Measurements from ENCODE around the gene ADAMTS17. TPM values are rescaled to one million over a fixed set of nuclear protein-coding genes. Genes with fewer than 3 reads are reported as not detected.
A peak's percentile ranks its signal among the peaks of the same experiment; 100 is the strongest.

ADAMTS17 gene
- total RNA-seq, 2 experiments from 2014 or later: 4.1 to 5.0 TPM

DNA sequence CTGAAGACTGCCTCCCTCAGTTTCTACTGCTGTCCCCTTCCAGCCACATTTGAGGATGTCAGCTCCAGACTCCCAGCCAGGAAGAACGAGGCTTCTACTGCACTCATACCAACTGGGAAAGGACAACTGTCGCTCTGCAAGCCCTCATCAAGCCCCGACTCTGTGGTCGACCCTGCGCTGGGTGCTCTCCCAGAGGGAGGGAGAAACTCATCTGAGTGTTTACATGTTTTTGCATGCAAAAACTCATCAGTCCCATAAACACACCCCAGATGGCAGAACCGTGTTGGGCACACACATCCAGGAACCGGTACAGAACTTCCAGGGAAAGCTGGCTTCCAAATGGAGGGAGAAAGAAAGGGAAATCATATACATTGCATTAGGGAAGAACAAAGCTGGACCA lies 43.5 kb downstream of the ADAMTS17 start:
- POLR2A ChIA-PET: no interaction called here
- H3K4me3 Mint-ChIP-seq: no peak overlapping the region
- H3K36me3 Mint-ChIP-seq (ENCODE audit: low read depth): no peaks in the 10 kb centered on the region
- no peaks in the 10 kb centered on the region for H3K4me1 Mint-ChIP-seq
- no peaks in the 10 kb centered on the region for H3K27me3 Mint-ChIP-seq
- CTCF ChIA-PET: interaction anchor here (1.2 kb wide), 1 partner anchor 52 kb away, joined by 3 read pairs; no protein-coding TSS in a partner anchor
- peaks cover 15% of the 10 kb centered on the region for H3K9me3 Mint-ChIP-seq
- peak overlapping the region; percentile 46 for H3K27ac Mint-ChIP-seq
- no peak for DNase-seq

DNA sequence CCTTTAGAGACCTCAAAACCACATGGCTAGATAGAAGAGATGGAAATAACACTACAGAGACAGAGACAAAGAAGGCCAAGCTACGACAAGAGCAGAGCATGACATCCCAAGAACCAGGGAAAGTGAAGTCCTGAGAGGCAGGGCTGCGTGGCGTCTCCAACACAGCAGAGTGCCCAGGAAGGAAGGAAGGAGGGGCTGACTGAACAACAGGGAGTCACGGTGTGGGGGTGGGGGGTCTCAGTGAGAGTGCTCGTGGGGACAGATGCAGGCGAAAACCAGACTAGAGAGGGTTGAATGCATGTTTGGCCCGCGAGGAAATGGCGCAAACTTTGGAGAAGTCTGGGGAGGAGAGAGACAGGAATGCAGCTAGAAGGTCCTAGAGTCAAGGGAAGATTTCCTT lies 44.0 kb downstream of the ADAMTS17 start:
- H3K4me3 Mint-ChIP-seq: no peak overlapping the region
- H3K36me3 Mint-ChIP-seq (ENCODE audit: low read depth): no peaks in the 10 kb centered on the region
- POLR2A ChIA-PET: no interaction called here
- no peak overlapping the region for H3K27ac Mint-ChIP-seq
- H3K9me3 Mint-ChIP-seq: peaks cover 15% of the 10 kb centered on the region
- H3K4me1 Mint-ChIP-seq: no peaks in the 10 kb centered on the region
- DNase-seq: no peak
- no peaks in the 10 kb centered on the region for H3K27me3 Mint-ChIP-seq
- CTCF ChIA-PET: interaction anchor here (1.2 kb wide), 1 partner anchor 52 kb away, joined by 3 read pairs; no protein-coding TSS in a partner anchor

DNA sequence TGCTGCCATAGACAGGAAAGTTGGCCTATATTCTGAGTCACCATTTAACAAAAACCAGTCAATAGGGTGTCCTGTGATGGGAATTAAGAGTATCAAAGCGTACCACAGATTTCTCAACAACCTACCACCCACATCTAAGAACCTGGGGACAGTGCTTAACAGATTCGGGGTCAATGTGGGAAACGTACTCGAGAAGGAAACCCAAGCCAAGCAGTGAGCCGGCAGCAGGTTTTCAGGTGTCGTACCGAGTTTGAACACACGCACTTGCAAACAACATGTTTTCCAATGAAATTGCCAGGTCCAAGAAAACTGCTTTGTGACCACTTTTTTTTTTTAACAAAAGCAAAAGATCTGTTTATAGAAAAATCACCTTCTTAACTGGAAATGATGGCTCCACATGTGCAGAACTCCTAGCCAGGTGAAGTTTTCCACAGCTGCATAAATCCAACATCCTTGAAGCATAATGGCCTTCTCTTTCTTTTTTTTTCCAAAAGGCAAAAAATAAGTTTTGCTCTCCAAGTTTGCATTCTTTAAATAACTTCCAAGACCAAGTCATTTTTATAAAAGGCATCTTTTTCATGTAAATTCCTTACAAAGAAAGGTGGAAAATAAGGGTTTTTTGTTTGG lies 45.7 kb downstream of the ADAMTS17 start:
- H3K36me3 Mint-ChIP-seq (ENCODE audit: low read depth): no peaks in the 10 kb centered on the region
- no peak overlapping the region for H3K27ac Mint-ChIP-seq
- DNase-seq: no peak
- no peaks in the 10 kb centered on the region for H3K27me3 Mint-ChIP-seq
- no peak overlapping the region for H3K4me3 Mint-ChIP-seq
- ChIA-PET POLR2A (no interaction called here), CTCF (no interaction called here)
- H3K4me1 Mint-ChIP-seq: peaks cover under 1% of the 10 kb centered on the region
- peaks cover 26% of the 10 kb centered on the region for H3K9me3 Mint-ChIP-seq

DNA sequence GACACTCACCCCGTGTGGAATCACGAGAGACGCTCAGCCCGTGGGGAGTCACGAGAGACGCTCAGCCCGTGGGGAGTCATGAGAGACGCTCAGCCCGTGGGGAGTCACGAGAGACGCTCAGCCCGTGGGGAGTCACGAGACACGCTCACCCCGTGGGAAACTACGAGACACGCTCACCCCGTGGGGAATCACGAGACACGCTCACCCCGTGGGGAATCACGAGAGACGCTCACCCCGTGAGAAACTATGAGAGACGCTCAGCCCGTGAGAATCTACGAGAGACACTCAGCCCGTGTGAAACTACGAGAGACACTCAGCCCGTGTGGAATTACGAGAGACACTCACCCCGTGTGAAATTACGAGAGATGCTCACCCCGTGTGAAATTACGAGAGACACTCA lies 49.8 kb downstream of the ADAMTS17 start:
- no peak for DNase-seq
- H3K4me1 Mint-ChIP-seq: peaks cover 3% of the 10 kb centered on the region
- no peaks in the 10 kb centered on the region for H3K27me3 Mint-ChIP-seq
- ChIA-PET POLR2A (no interaction called here), CTCF (no interaction called here)
- no peak overlapping the region for H3K4me3 Mint-ChIP-seq
- H3K9me3 Mint-ChIP-seq: peaks cover 27% of the 10 kb centered on the region
- H3K36me3 Mint-ChIP-seq (ENCODE audit: low read depth): no peaks in the 10 kb centered on the region
- no peak overlapping the region for H3K27ac Mint-ChIP-seq

DNA sequence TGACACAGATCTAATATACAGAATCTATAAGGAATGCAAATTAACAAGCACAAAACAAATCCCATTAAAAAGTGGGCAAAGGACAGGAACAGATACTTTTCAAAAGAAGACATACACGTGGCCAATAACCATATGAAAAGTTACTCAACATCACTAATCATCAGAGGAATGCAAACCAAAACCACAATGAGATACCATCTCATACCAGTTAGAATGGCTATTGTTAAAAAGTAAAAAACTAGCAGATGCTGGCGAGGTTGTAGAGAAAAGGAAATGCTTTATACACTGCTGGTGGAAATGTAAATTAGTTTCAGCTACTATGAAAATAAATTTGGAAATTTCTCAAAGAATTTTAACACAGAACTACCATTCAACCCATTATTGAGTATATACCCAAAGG lies 50.7 kb downstream of the ADAMTS17 start:
- peaks cover 27% of the 10 kb centered on the region for H3K9me3 Mint-ChIP-seq
- no peak overlapping the region for H3K27ac Mint-ChIP-seq
- H3K4me3 Mint-ChIP-seq: no peak overlapping the region
- no peak for DNase-seq
- no peaks in the 10 kb centered on the region for H3K36me3 Mint-ChIP-seq (ENCODE audit: low read depth)
- CTCF ChIA-PET: no interaction called here
- peaks cover 3% of the 10 kb centered on the region for H3K4me1 Mint-ChIP-seq
- POLR2A ChIA-PET: no interaction called here
- H3K27me3 Mint-ChIP-seq: no peaks in the 10 kb centered on the region

DNA sequence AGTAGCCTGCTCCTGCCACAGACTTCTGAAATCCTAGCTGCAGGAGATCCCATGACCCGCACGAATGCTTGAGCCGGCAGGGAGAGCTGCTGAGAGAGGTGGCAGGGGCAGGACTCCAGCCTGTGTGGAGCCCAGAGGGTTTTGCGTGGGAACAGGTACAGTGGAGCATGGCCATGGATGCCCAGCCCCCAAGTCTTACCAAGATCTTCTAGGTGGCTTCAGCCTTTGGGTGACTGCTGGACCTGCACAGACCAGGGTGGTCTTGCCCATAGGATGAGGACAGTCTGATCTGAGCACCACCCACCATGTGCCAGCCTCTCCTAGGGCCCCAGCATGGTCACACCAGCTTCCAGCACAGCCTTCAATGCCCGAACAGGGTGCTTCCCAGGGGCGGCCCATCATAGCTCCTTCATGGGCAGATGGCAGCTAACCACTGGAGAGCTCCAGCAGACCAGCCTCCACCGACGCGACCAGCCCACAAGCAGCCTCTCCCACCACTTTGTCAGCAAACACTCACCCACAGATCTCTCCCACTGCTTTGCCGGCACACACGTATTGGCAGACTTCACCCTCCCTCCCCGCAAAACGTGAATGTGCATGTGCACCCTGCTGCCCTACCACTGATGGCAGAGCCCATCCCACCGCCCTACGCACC lies 56.0 kb downstream of the ADAMTS17 start:
- H3K36me3 Mint-ChIP-seq (ENCODE audit: low read depth): no peaks in the 10 kb centered on the region
- no peak overlapping the region for H3K27ac Mint-ChIP-seq
- ChIA-PET POLR2A (no interaction called here), CTCF (no interaction called here)
- no peak overlapping the region for H3K4me3 Mint-ChIP-seq
- peaks cover under 1% of the 10 kb centered on the region for H3K4me1 Mint-ChIP-seq
- no peaks in the 10 kb centered on the region for H3K27me3 Mint-ChIP-seq
- H3K9me3 Mint-ChIP-seq: peaks cover 11% of the 10 kb centered on the region
- DNase-seq: no peak

DNA sequence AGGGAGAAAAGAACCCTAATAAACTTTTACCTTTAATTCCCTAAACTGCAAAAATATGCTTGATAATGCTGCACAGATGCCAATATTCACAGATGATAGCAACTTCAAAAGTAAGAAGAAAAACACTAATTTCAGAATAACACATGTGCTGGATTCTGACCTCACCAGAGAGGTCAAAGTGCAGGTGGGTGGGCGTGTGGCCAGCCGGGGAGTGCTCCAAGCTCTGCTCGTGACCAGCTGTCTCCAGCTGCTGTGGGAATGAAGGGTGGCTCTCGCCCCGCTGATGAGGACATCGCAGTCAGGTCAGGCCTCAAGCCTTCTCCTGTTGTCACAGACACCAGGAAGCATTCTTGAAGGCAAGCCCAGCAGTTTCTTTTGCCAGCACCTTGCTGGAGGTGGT lies 57.1 kb downstream of the ADAMTS17 start:
- ChIA-PET CTCF (no interaction called here), POLR2A (no interaction called here)
- no peaks in the 10 kb centered on the region for H3K27me3 Mint-ChIP-seq
- DNase-seq: no peak
- no peaks in the 10 kb centered on the region for H3K4me1 Mint-ChIP-seq
- H3K27ac Mint-ChIP-seq: no peak overlapping the region
- no peaks in the 10 kb centered on the region for H3K36me3 Mint-ChIP-seq (ENCODE audit: low read depth)
- H3K9me3 Mint-ChIP-seq: peaks cover 11% of the 10 kb centered on the region
- no peak overlapping the region for H3K4me3 Mint-ChIP-seq

DNA sequence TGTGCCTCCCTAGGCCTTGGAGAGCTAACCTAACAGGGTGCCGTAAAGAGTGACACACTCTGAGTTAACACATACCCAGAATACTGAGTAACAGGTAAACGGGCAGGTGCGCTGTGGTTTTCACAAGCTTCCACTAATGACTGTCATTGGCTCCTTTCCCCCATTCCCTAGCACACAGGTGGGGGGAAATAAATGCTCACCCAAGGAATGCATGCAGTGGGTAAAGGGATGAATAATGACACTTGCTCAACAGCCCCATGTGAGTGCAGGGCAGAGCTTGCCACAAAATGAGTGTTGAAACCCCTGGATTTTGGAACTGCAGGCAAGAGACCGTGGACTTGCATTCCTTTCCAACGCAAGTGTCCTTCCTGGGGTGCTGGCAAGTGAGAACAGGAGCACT lies 57.6 kb downstream of the ADAMTS17 start:
- ChIA-PET CTCF (no interaction called here), POLR2A (no interaction called here)
- H3K4me1 Mint-ChIP-seq: no peaks in the 10 kb centered on the region
- no peak for DNase-seq
- no peak overlapping the region for H3K27ac Mint-ChIP-seq
- no peak overlapping the region for H3K4me3 Mint-ChIP-seq
- H3K9me3 Mint-ChIP-seq: peaks cover 11% of the 10 kb centered on the region
- H3K27me3 Mint-ChIP-seq: no peaks in the 10 kb centered on the region
- no peaks in the 10 kb centered on the region for H3K36me3 Mint-ChIP-seq (ENCODE audit: low read depth)

DNA sequence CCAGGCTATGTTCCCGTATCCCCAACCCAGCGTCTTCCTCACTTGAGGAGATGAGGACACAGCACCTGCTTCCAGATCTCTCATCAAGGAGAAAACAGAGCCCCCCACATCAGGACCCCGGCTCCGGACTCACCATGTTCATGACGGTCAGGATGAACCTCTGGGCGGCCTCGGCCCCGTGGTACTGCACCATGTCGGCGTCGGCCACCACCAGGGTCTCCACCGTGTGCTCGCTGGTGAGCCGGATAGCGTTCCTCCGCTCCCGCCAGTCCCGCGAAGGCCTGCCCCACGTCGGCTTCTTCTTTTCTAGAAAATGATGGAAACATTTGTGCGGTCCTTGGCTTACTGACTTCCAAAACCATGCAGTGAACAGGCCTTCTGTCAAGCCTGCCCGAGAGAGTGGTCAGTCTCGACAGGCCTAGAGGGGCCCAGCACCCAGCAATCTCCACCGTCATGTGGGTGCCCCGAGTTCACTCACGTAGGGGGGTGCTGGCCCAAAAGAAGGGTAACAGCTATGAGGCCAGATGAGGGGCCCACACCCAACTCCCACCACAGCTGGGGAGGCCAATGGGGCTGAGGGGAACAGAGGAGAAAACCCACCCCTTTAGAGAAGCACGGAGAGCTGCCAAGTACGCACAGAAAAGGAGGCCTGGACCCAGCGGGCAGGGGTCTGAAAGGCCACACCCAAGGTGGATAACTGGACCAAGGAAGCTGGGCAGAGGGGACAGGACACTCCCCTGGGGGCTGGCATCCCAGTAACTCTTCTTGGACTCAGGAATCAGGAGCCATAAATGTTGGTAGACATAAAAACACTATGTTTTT lies 60.5 kb downstream of the ADAMTS17 start:
- Mint-ChIP-seq H3K4me1 (no peaks in the 10 kb centered on the region), H3K9me3 (no peaks in the 10 kb centered on the region), H3K4me3 (no peak overlapping the region), H3K36me3 (ENCODE audit: low read depth) (no peaks in the 10 kb centered on the region), H3K27me3 (no peaks in the 10 kb centered on the region), H3K27ac (no peak overlapping the region)
- DNase-seq: no peak
- CTCF ChIA-PET: no interaction called here
- POLR2A ChIA-PET: no interaction called here

DNA sequence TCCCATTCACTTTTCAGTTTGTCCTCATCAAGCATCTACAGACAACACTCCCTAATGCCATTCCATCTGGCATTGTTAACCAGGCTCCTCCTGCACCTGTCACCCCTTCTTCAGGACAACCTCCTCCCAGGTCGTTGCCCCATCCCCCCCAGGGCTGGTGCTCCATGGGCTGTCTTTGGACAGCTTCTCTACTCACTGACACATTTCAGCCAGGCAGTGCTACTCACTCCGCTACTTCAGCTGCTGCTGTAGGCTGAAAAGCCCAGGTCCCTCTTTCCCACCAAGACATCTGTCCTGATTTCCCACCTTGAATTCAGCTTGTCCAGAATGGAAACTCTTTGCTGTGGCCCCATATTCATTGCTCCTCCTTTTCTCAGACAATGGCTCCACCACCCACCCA lies 61.9 kb downstream of the ADAMTS17 start:
- no peak for DNase-seq
- Mint-ChIP-seq H3K36me3 (ENCODE audit: low read depth) (no peaks in the 10 kb centered on the region), H3K4me1 (no peaks in the 10 kb centered on the region), H3K4me3 (no peak overlapping the region), H3K9me3 (no peaks in the 10 kb centered on the region), H3K27ac (no peak overlapping the region), H3K27me3 (no peaks in the 10 kb centered on the region)
- ChIA-PET CTCF (no interaction called here), POLR2A (no interaction called here)

DNA sequence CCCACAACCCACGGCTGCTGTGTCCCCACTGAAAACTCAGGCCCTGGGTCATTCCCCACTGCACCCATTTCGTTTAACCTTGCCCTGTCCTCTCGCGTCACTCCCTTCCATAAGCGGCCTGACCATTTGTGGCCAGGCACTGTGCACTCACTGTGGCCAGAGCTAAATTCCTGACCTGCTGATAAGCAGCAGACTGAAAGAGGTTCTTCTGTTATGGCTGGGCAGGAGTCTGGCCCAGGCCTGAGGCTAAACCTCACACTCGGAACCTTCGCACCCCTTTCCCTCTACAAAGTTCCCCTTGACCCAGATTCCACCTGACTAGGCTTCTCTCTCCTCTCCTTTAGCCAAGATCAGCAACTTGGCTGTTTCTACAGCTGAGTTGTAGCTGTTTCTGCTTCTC lies 62.3 kb downstream of the ADAMTS17 start:
- ChIA-PET POLR2A (no interaction called here), CTCF (no interaction called here)
- no peaks in the 10 kb centered on the region for H3K4me1 Mint-ChIP-seq
- H3K36me3 Mint-ChIP-seq (ENCODE audit: low read depth): no peaks in the 10 kb centered on the region
- no peak overlapping the region for H3K4me3 Mint-ChIP-seq
- DNase-seq: no peak
- no peaks in the 10 kb centered on the region for H3K27me3 Mint-ChIP-seq
- no peaks in the 10 kb centered on the region for H3K9me3 Mint-ChIP-seq
- no peak overlapping the region for H3K27ac Mint-ChIP-seq

DNA sequence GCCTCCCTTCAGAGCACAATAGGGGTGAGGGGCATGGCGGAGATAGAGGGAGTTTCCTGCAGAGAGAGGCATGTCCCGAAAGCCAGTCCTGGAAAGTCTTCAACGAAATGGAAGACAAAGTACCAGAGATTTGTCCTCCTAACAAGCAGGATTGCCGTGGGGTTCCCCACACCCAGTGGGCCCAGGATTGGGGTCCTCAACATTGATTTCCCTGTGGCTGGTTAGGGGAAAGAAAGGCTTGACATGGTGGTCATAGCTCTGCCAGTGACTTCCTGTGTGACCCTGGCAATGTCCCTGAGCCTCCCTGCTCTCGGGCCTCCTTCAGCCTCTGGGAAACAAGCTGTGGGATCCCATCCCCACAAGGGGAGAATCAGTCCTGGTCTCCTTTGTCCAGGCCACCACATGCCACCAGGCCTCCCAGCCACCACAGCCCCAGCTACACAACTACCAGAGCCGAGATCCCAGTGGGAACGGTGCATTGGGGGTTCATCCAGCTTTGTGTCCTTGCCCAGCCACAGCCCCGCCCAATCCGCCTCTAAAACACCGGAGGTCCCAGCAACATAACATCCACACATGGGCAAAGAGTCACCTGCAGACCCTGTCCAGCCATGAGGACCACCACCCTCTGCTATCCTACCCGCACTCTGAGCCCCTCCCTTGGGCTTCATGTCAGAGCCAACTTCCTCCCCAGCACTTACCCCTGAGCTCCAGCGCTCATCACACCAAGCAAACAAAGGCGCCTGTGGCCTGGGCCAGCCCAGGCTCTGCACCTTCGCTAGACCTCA lies 63.0 kb downstream of the ADAMTS17 start:
- Mint-ChIP-seq H3K4me3 (no peak overlapping the region), H3K9me3 (peaks cover 2% of the 10 kb centered on the region), H3K27ac (no peak overlapping the region), H3K36me3 (ENCODE audit: low read depth) (no peaks in the 10 kb centered on the region), H3K27me3 (no peaks in the 10 kb centered on the region), H3K4me1 (no peaks in the 10 kb centered on the region)
- POLR2A ChIA-PET: no interaction called here
- CTCF ChIA-PET: no interaction called here
- no peak for DNase-seq
